Measurements from ENCODE around the gene LRCOL1. TPM values are rescaled to one million over a fixed set of nuclear protein-coding genes. Genes with fewer than 3 reads are reported as not detected.

The LRCOL1 gene
- total and polyA plus RNA-seq, 2 experiments from 2014 or later, result 1.7 TPM; not detected in 1

DNA sequence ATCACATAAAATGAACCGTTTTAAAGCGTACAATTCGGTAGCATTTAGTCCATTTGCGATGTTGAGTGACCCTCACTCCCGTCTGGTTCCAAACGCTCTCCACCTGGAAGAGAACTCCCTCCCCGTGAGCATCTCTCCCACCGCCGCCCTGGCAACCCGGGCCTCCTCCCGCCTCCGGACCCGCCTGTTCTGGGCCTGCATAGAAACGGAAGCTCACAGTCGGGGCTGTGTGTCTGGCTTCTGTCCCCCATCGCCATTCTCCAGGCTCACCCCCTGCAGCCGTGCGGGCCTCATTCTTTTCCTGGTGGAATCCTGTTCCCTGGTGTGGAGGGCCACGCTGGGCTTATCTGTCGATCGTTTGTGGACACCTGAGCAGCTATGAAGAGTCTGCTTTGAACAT, 17.3 kb downstream of the LRCOL1 start (continued):
- TF ChIP-seq, protein P1, sequence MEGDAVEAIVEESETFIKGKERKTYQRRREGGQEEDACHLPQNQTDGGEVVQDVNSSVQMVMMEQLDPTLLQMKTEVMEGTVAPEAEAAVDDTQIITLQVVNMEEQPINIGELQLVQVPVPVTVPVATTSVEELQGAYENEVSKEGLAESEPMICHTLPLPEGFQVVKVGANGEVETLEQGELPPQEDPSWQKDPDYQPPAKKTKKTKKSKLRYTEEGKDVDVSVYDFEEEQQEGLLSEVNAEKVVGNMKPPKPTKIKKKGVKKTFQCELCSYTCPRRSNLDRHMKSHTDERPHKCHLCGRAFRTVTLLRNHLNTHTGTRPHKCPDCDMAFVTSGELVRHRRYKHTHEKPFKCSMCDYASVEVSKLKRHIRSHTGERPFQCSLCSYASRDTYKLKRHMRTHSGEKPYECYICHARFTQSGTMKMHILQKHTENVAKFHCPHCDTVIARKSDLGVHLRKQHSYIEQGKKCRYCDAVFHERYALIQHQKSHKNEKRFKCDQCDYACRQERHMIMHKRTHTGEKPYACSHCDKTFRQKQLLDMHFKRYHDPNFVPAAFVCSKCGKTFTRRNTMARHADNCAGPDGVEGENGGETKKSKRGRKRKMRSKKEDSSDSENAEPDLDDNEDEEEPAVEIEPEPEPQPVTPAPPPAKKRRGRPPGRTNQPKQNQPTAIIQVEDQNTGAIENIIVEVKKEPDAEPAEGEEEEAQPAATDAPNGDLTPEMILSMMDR (conservative IDR thresholded peaks at IDR 0.05; ENCODE audit: low read depth in 2 of 2), result no peak
- no peak for TF ChIP-seq EZH2phosphoT487 (IDR thresholded peaks at IDR 0.05; ENCODE audit: unreplicated experiment)
- TF ChIP-seq, protein P2, sequence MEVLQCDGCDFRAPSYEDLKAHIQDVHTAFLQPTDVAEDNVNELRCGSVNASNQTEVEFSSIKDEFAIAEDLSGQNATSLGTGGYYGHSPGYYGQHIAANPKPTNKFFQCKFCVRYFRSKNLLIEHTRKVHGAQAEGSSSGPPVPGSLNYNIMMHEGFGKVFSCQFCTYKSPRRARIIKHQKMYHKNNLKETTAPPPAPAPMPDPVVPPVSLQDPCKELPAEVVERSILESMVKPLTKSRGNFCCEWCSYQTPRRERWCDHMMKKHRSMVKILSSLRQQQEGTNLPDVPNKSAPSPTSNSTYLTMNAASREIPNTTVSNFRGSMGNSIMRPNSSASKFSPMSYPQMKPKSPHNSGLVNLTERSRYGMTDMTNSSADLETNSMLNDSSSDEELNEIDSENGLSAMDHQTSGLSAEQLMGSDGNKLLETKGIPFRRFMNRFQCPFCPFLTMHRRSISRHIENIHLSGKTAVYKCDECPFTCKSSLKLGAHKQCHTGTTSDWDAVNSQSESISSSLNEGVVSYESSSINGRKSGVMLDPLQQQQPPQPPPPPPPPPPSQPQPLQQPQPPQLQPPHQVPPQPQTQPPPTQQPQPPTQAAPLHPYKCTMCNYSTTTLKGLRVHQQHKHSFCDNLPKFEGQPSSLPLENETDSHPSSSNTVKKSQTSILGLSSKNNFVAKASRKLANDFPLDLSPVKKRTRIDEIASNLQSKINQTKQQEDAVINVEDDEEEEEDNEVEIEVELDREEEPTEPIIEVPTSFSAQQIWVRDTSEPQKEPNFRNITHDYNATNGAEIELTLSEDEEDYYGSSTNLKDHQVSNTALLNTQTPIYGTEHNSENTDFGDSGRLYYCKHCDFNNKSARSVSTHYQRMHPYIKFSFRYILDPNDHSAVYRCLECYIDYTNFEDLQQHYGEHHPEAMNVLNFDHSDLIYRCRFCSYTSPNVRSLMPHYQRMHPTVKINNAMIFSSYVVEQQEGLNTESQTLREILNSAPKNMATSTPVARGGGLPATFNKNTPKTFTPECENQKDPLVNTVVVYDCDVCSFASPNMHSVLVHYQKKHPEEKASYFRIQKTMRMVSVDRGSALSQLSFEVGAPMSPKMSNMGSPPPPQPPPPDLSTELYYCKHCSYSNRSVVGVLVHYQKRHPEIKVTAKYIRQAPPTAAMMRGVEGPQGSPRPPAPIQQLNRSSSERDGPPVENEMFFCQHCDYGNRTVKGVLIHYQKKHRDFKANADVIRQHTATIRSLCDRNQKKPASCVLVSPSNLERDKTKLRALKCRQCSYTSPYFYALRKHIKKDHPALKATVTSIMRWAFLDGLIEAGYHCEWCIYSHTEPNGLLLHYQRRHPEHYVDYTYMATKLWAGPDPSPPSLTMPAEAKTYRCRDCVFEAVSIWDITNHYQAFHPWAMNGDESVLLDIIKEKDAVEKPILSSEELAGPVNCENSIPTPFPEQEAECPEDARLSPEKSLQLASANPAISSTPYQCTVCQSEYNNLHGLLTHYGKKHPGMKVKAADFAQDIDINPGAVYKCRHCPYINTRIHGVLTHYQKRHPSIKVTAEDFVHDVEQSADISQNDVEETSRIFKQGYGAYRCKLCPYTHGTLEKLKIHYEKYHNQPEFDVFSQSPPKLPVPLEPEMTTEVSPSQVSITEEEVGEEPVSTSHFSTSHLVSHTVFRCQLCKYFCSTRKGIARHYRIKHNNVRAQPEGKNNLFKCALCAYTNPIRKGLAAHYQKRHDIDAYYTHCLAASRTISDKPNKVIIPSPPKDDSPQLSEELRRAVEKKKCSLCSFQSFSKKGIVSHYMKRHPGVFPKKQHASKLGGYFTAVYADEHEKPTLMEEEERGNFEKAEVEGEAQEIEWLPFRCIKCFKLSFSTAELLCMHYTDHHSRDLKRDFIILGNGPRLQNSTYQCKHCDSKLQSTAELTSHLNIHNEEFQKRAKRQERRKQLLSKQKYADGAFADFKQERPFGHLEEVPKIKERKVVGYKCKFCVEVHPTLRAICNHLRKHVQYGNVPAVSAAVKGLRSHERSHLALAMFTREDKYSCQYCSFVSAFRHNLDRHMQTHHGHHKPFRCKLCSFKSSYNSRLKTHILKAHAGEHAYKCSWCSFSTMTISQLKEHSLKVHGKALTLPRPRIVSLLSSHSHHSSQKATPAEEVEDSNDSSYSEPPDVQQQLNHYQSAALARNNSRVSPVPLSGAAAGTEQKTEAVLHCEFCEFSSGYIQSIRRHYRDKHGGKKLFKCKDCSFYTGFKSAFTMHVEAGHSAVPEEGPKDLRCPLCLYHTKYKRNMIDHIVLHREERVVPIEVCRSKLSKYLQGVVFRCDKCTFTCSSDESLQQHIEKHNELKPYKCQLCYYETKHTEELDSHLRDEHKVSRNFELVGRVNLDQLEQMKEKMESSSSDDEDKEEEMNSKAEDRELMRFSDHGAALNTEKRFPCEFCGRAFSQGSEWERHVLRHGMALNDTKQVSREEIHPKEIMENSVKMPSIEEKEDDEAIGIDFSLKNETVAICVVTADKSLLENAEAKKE (CRISPR knock-in tag; IDR thresholded peaks at IDR 0.05), result no peak
- no peak for TF ChIP-seq EZH2 (IDR thresholded peaks at IDR 0.05; ENCODE audit: low read depth, unreplicated experiment)
- TF ChIP-seq POLR2AphosphoS5 (IDR thresholded peaks at IDR 0.05; ENCODE audit: low read depth), result no peak

DNA sequence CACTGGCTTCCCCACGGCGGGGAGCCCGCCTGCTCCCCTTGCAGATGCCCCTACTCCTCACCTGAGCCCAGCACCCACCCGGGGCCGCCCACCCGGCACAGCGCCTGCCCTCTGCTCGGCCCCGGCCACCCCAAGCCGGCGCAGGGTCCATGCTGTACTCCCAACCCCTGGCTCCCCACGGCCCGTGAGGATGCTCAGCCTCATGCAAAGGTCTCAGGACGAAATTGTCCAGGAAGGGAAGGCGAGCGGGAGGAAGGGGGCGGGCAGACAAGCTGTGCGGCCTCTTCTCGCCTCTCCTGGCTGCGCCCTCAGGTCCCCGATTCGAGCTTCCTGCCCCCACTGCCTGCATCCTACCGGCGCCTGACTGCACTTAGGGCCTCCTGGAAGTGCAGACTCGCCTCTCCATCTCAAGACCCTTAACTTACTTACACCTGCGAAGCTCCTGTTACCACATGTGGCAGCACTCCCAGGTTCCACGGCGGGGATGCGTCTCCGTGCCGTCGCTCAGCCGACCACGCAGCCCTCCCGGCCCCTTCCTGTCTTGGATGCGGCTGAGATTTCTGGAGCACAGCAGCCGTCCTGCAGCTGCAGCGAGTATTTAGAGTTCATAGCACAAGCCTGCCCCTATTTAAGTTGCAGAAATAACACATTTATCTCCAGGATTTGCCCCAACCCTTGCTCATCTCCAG, 18.0 kb downstream of the LRCOL1 start:
- Histone ChIP-seq H3K36me3 (ENCODE audit: insufficient read depth) (no peaks in the 10 kb centered on the region), H3K9me2 (ENCODE audit: insufficient read depth) (no peaks in the 10 kb centered on the region), H3K4me2 (no peak overlapping the region), H3K4me1 (ENCODE audit: insufficient read depth) (no peaks in the 10 kb centered on the region), H4K20me1 (replicated peaks; ENCODE audit: insufficient read depth) (no peaks in the 10 kb centered on the region), H2AFZ (no peak overlapping the region), H3K27ac (ENCODE audit: low read depth) (no peak overlapping the region), H3K27me3 (ENCODE audit: insufficient read depth) (peaks cover 95% of the 10 kb centered on the region), H3K4me3 (no peak overlapping the region), H3K79me2 (replicated peaks; ENCODE audit: insufficient read depth) (no peaks in the 10 kb centered on the region), H3F3A (replicated peaks; ENCODE audit: low read depth) (peaks cover 7% of the 10 kb centered on the region)
- H3K27me3 Mint-ChIP-seq (ENCODE audit: insufficient read depth, low read depth, poor library complexity), result peaks cover 84% of the 10 kb centered on the region
- peaks cover 3% of the 10 kb centered on the region; the same call in 2 of the 3 replicates for H3K4me1 Mint-ChIP-seq
- ATAC-seq, result no peak
- H3K4me3 Mint-ChIP-seq, result no peak overlapping the region
- no peak overlapping the region for H3K27ac Mint-ChIP-seq
- H3K9me3 Mint-ChIP-seq, result peaks cover 9% of the 10 kb centered on the region
- no peak for DNase-seq (ENCODE audit: low spot score)
- H3K36me3 Mint-ChIP-seq (ENCODE audit: low read depth), result no peaks in the 10 kb centered on the region; the same call in 2 of the 3 replicates
- TF ChIP-seq CREB1 (CRISPR knock-in tag; IDR thresholded peaks at IDR 0.05; ENCODE audit: low read depth) (no peak), ZNF331 (CRISPR knock-in tag; IDR thresholded peaks at IDR 0.05; ENCODE audit: low read depth) (no peak), STAT1 (IDR thresholded peaks at IDR 0.05; ENCODE audit: unreplicated experiment) (no peak), POLR2AphosphoS5 (IDR thresholded peaks at IDR 0.05; ENCODE audit: low read depth) (no peak), NANOG (IDR thresholded peaks at IDR 0.05; ENCODE audit: borderline replicate concordance) (no peak), EZH2phosphoT487 (IDR thresholded peaks at IDR 0.05; ENCODE audit: unreplicated experiment) (no peak)
- TF ChIP-seq, protein P3, sequence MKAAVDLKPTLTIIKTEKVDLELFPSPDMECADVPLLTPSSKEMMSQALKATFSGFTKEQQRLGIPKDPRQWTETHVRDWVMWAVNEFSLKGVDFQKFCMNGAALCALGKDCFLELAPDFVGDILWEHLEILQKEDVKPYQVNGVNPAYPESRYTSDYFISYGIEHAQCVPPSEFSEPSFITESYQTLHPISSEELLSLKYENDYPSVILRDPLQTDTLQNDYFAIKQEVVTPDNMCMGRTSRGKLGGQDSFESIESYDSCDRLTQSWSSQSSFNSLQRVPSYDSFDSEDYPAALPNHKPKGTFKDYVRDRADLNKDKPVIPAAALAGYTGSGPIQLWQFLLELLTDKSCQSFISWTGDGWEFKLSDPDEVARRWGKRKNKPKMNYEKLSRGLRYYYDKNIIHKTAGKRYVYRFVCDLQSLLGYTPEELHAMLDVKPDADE (IDR thresholded peaks at IDR 0.05), result no peak
- TF ChIP-seq, protein P4, sequence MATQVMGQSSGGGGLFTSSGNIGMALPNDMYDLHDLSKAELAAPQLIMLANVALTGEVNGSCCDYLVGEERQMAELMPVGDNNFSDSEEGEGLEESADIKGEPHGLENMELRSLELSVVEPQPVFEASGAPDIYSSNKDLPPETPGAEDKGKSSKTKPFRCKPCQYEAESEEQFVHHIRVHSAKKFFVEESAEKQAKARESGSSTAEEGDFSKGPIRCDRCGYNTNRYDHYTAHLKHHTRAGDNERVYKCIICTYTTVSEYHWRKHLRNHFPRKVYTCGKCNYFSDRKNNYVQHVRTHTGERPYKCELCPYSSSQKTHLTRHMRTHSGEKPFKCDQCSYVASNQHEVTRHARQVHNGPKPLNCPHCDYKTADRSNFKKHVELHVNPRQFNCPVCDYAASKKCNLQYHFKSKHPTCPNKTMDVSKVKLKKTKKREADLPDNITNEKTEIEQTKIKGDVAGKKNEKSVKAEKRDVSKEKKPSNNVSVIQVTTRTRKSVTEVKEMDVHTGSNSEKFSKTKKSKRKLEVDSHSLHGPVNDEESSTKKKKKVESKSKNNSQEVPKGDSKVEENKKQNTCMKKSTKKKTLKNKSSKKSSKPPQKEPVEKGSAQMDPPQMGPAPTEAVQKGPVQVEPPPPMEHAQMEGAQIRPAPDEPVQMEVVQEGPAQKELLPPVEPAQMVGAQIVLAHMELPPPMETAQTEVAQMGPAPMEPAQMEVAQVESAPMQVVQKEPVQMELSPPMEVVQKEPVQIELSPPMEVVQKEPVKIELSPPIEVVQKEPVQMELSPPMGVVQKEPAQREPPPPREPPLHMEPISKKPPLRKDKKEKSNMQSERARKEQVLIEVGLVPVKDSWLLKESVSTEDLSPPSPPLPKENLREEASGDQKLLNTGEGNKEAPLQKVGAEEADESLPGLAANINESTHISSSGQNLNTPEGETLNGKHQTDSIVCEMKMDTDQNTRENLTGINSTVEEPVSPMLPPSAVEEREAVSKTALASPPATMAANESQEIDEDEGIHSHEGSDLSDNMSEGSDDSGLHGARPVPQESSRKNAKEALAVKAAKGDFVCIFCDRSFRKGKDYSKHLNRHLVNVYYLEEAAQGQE (IDR thresholded peaks at IDR 0.05; ENCODE audit: unreplicated experiment), result no peak
